Prostate gland (tissue), 2 donors: ENCODE measurements around the gene PGK1.

ENCODE experiments used
- CTCF ChIP-seq, 4 experiments: fragments of 200-600 bp in 2 of 4; fragments of 450-650 bp in 2 of 4; sonication (generic) in 2 of 4; IDR thresholded peaks; 1 replicate in 3 of 4; 2 replicates in 1 of 4; pipeline ENCODE4 v1.5.1; 2016 to 2019; ENCODE audit warnings: antibody characterized with exemption in 4 of 4, mild to moderate bottlenecking in 2 of 4, moderate library complexity in 2 of 4
- POLR2A ChIP-seq: fragments of 450-650 bp; IDR thresholded peaks from one replicate; pipeline ENCODE4 v1.6.1; 2016; ENCODE audit warnings: antibody characterized with exemption, mild to moderate bottlenecking

GRCh38 chrX:78103001-78103622, 936 bp upstream of the PGK1 start:
- TF ChIP-seq CTCF (IDR thresholded peaks at IDR 0.05) (no peak), POLR2A (no peak)
